Effector CD4-positive, alpha-beta T cell (primary cell): Measurements from ENCODE around the gene TTC7B.

Source experiments
- DNase-seq: peaks from one replicate; pipeline ENCODE4 v3.0.0-alpha.2; 2020

The TTC7B gene

GRCh38 chr14:90641615-90642243 is 174.5 kb downstream of the TTC7B start:
- no peak for DNase-seq

DNA sequence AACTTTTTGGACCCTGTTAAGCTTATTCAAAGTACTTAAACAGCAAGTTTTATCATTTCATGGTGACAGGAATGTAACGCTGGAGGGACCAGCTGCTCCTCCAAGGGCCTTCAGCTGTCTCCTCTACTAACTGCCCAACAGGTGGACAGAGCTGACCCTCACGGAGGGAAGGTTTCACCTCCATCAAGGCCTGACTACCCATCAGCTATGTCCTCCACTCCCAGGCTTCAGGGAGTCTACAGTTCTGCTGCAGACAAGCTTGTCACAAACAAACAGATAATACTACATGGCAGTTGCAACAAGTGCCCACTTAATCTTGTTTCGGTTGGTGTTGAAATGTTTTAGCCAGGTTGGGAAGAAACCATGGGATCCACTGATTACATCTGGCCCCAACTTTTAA is 175.1 kb downstream of the TTC7B start:
- DNase-seq, result no peak

DNA sequence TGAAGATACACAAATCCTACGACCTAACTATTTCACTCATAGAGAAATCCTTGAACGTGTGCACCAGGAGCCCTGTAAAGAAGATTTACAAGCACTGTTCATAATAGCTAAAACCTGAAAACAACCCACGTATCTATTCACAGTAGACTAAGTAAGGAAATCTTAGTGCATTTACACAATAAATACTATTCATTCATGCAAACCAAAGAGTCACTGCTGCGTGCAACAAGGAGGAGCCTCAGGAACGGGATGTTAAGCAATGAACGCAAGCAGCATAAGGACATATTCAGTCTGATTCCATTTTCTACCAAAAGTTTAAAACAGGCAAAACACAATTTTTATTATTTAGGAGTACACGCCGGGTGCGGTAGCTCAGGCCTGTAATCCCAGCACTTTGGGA is 176.6 kb downstream of the TTC7B start:
- no peak for DNase-seq

- DNase-seq, result no peak
Measured at GRCh38 chr14:90632871-90633270, 183.4 kb downstream of the TTC7B start.

GRCh38 chr14:90632451-90632850 is 183.8 kb downstream of the TTC7B start:
- no peak for DNase-seq

- DNase-seq, result no peak
Measured at GRCh38 chr14:90630171-90630806, 185.9 kb downstream of the TTC7B start.

- no peak for DNase-seq
Measured at GRCh38 chr14:90629471-90629870, 186.8 kb downstream of the TTC7B start.

- no peak for DNase-seq
Measured at GRCh38 chr14:90628825-90629224, 187.4 kb downstream of the TTC7B start.

DNA sequence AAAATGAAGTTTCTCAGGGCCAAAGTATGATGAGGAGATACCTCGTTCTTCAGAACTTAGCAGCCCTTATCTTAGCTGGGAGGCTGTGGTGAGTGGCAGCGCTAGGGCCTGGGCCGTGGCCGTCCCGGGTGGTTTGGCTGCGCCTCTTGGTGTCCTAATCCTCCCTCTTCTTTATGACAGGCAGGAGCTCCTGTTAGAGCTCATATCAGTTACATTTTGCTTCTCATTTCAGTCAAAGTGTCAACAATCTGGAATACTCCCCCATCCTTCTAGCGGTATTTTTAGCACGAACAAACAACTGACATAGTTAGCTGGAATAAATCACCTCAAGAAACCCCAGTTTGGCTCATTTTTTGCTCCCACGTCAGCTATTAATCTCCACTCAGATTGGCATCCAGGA is 188.8 kb downstream of the TTC7B start:
- DNase-seq, result no peak

DNA sequence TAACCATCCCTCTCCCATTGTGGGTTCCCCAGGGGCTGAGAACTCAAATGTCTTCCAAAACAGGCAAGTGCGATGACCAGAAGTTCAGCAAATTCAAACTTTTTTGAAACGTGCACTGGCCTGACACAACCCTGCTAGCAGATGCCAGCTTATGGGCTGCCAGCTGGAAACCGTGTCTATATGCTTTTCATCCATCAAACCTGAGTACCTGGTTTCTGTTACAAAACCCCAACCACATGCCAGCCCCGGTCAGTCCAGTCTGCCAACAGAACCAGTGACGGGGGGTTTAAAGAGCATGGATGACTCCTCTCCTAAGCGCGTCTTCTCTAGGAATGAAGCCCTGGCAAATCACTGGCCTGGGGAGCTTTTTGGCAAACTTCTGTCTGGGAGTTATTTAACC is 189.7 kb downstream of the TTC7B start:
- DNase-seq, result no peak

GRCh38 chr14:90625445-90625844 is 190.8 kb downstream of the TTC7B start:
- no peak for DNase-seq

DNA sequence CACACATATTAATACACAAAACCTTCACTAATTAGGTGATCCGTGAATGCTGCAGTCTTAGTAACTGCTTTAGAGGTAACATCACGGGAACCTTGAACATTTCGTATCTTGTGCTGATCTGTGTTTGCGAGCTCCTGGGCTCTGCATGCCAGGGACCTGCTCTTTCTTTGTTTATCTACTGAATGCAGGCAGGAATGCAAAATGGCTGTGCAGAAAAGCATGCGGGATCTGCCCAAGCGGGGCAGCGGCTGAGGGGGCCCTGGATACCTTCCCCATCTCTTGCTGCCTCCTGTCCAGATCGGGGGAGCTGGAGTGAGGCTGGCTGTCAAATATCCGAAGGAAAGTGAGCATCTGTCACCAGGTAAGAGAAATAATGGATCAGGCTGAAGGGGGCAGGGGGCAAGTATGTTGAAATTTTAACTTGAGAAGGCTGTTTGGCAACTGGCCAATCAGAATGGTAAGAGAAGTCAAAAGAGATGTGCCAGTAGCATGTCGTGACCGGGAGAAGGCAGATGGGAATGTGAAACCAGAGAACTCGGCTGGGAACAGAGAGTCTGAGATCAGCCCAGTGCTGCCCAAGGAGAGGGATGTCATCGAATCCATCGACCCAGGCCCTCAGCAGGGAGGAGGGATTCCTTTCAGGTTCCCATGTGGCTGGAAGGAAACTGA is 191.4 kb downstream of the TTC7B start:
- no peak for DNase-seq

DNA sequence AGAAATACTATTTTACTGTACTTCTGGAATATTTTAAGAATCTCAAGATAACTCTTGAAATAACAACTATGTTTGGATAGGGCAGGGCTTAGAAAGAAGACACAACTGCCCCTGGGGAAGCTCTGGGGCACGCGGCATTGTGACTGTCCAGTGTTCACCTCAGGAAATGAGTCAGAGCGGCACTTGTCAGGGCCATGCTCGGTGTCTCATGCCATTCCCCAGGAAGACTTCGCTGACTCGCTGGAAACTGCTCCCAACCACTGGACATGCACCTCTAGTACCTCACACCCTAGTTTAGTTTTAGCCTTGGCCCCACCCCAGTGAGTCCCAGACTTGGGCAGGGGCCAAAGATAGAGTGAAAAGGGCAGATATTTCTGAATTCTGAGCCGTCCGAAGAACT is 192.0 kb downstream of the TTC7B start:
- no peak for DNase-seq

DNA sequence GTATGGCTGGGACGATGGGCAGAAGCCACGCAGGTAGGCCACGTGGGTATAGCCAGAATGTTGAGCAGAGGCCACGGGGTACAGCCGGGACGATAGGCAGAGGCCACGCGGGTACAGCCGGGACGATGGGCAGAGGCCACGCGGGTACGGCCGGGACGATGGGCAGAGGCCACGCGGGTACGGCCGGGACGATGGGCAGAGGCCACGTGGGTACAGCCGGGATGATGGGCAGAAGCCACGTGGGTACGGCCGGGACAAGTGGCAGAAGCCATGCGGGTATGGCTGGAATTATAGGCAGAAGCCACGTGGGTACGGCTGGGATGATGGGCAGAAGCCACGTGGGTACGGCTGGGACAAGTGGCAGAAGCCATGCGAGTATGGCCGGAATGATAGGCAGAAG is 195.0 kb downstream of the TTC7B start:
- DNase-seq, result no peak

GRCh38 chr14:90620568-90621077 is 195.6 kb downstream of the TTC7B start:
- no peak for DNase-seq

GRCh38 chr14:90619911-90620310 is 196.3 kb downstream of the TTC7B start:
- no peak for DNase-seq

GRCh38 chr14:90617961-90618360 is 198.3 kb downstream of the TTC7B start:
- DNase-seq, result no peak

DNA sequence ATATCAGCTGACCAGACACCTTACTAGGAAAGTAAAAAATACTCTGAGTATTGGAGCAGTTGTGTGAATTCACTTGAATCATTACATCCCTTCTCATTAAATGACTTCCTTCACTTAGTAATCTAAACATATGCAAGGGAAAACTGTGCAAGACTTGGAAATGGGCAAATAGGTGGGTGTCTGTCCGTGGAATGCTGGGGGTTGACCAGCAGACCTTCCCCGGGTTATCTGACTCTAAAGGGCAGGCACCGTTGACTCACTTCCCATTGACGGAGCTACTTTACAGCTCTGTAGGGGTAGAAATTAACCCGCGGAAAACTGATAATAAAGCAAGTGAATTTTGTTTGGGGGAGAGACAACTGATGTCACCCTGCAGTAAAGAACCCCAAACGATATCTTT is 199.3 kb downstream of the TTC7B start:
- no peak for DNase-seq

GRCh38 chr14:90616313-90616712 is 199.9 kb downstream of the TTC7B start:
- no peak for DNase-seq

GRCh38 chr14:90615517-90616060 is 200.6 kb downstream of the TTC7B start:
- DNase-seq, result no peak

GRCh38 chr14:90614696-90615516 is 201.3 kb downstream of the TTC7B start:
- DNase-seq, result no peak

GRCh38 chr14:90613997-90614396 is 202.2 kb downstream of the TTC7B start:
- no peak for DNase-seq

DNA sequence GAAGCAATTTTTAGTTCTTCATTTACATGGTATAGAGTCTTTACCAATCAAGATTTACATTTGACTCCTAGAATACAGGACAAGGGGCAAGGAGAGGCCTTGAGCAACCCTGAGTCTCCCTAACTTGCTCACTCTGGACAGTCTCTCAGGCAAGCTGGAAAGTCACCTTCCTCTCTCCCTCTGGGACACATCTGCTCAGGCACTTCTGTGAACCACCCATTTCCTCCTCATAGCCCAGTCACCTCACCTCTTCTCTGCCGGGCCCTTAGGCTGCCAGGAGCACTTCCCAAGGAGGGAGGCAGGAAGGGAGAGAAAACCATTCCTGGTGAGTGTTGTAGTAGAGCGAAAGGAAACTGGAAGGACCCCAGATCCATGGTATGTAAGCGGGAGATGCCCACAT is 202.8 kb downstream of the TTC7B start:
- DNase-seq, result no peak
